ENCODE results near the gene SLC17A1. TPM values are rescaled to one million over a fixed set of nuclear protein-coding genes. Genes with fewer than 3 reads are reported as not detected.

The SLC17A1 gene
- total RNA-seq, 3 donors from 2014 or later = not detected

DNA sequence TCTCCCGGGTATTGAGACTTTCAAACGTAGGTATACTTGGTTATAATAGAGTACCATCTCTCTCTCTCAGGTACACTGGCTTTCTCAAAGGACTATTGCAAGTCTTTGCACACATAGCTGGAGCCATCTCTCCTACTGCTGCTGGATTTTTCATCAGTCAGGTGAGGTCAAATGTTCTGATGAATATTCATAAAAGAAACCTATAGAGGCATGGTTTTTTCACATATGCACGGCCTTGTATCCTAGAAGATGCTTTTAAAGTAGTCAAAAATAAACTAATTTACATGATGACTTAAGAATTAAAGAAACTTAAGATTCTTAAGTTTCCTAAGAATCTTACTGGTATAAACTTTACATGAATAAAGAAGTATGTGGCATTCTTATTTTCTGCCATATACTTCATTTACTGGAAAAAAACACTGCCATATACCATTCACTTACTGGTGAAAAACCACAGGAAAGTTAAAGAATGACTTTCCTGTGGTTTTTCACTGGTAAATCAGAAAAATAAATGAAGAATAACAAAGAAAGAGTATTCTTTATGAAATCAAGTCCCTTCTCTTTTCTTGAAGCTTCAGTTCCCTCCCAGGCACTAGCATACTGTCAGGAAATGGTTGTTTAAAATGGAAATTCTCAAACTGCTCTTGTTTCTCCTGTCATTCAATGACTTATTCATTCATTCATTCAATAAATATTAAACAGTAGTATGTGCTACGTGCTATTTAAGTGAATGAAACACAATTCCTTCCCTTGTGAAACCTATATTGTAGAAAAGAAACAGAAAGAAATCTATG lies 53.8 kb downstream of the SLC17A1 start:
- H3K9me3 ChIP-seq = no peaks in the 10 kb centered on the region
- H3K4me3 ChIP-seq = no peak overlapping the region
- H3K36me3 ChIP-seq = no peaks in the 10 kb centered on the region
- TF ChIP-seq POLR2AphosphoS5 (IDR thresholded peaks at IDR 0.05) (no peak), POLR2A (IDR thresholded peaks at IDR 0.05) (no peak), CTCF (IDR thresholded peaks at IDR 0.05) (no peak)
- H3K27me3 ChIP-seq = peaks cover 0 to 3% of the 10 kb centered on the region in 2 donors
- H3K27ac ChIP-seq = no peak overlapping the region
- no peaks in the 10 kb centered on the region for H3K4me1 ChIP-seq
- intact Hi-C loops (cut with DNase I; ENCODE audit: low total_unique reads) = no loop called here
- DNase-seq (ENCODE audit: low spot score in 2 of 2) = no peak

DNA sequence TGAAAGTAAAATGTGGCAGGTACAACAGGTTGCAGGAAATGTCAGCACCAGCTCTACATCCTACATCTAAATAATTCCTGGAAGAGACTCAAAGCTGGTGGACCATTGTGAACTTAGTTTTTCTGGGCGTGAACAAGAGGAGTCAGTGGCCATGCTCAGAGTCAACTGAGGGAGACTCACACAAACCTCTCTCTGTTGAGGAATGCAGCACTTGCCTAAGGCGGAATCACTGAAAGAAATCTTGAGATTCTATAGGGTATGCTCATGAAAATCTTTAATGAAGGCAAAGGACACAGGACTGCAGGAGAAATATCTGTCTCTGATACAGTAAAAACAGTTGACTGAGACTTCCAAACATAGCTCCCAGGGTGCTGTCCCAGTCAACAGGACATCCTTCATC lies 54.8 kb downstream of the SLC17A1 start:
- TF ChIP-seq POLR2AphosphoS5 (IDR thresholded peaks at IDR 0.05) = no peak
- no peak for TF ChIP-seq CTCF (IDR thresholded peaks at IDR 0.05)
- TF ChIP-seq POLR2A (IDR thresholded peaks at IDR 0.05) = no peak
- H3K36me3 ChIP-seq = no peaks in the 10 kb centered on the region
- intact Hi-C loops (cut with DNase I; ENCODE audit: low total_unique reads) = no loop called here
- no peak for DNase-seq (ENCODE audit: low spot score in 2 of 2)
- H3K27ac ChIP-seq = no peak overlapping the region
- no peak overlapping the region for H3K4me3 ChIP-seq
- peaks cover 0 to 3% of the 10 kb centered on the region in 2 donors for H3K27me3 ChIP-seq
- no peaks in the 10 kb centered on the region for H3K4me1 ChIP-seq
- H3K9me3 ChIP-seq = no peaks in the 10 kb centered on the region

GRCh38 chr6:25774120-25774715 lies 57.6 kb downstream of the SLC17A1 start:
- no peak for TF ChIP-seq POLR2A (IDR thresholded peaks at IDR 0.05)
- no peak for TF ChIP-seq POLR2AphosphoS5 (IDR thresholded peaks at IDR 0.05)
- TF ChIP-seq CTCF (IDR thresholded peaks at IDR 0.05) = no peak
- H3K27ac ChIP-seq = no peak overlapping the region
- intact Hi-C loops (cut with DNase I; ENCODE audit: low total_unique reads) = no loop called here
- DNase-seq (ENCODE audit: low spot score in 2 of 2) = no peak
- no peaks in the 10 kb centered on the region for H3K9me3 ChIP-seq
- H3K36me3 ChIP-seq = no peaks in the 10 kb centered on the region
- H3K4me3 ChIP-seq = no peak overlapping the region
- no peaks in the 10 kb centered on the region for H3K4me1 ChIP-seq
- peaks cover 0 to under 1% of the 10 kb centered on the region in 2 donors for H3K27me3 ChIP-seq

GRCh38 chr6:25769983-25770382 lies 61.9 kb downstream of the SLC17A1 start:
- intact Hi-C loops (cut with DNase I; ENCODE audit: low total_unique reads) = loop anchor here (10.0 kb wide), 1 partner anchor 665 kb away; no protein-coding TSS in a partner anchor
- H3K27me3 ChIP-seq = no peaks in the 10 kb centered on the region
- no peak overlapping the region for H3K4me3 ChIP-seq
- TF ChIP-seq POLR2AphosphoS5 (IDR thresholded peaks at IDR 0.05) = no peak
- TF ChIP-seq POLR2A (IDR thresholded peaks at IDR 0.05) = no peak
- TF ChIP-seq CTCF (IDR thresholded peaks at IDR 0.05) = no peak
- no peaks in the 10 kb centered on the region for H3K36me3 ChIP-seq
- no peak overlapping the region for H3K27ac ChIP-seq
- no peaks in the 10 kb centered on the region for H3K9me3 ChIP-seq
- peak in 1 of 2 donors; percentile 56 for DNase-seq (ENCODE audit: low spot score in 2 of 2)
- no peaks in the 10 kb centered on the region for H3K4me1 ChIP-seq

DNA sequence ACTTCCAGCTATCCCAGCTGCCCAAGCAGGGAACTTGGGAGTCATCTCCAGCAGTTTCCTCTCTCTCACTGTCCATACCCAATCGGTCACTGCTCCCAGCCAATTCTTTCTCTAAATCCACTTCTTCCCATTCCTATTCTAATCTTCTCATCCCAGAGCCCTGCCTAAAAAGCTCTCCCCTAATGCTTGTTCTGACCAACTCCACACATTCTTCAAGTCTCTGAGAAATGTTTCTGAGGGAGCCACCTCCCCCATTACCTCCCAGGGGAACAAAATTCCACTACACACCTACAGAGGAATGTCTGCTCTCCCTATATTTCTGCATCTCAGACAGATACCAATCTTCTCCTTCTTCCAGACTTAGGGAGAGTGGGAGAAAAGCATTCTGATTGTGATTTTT lies 63.3 kb downstream of the SLC17A1 start:
- H3K4me1 ChIP-seq = no peaks in the 10 kb centered on the region
- TF ChIP-seq POLR2A (IDR thresholded peaks at IDR 0.05) (no peak), POLR2AphosphoS5 (IDR thresholded peaks at IDR 0.05) (no peak), CTCF (IDR thresholded peaks at IDR 0.05) (no peak)
- intact Hi-C loops (cut with DNase I; ENCODE audit: low total_unique reads) = loop anchor here (10.0 kb wide), 1 partner anchor 666 kb away; no protein-coding TSS in a partner anchor
- no peaks in the 10 kb centered on the region for H3K27me3 ChIP-seq
- H3K4me3 ChIP-seq = no peak overlapping the region
- H3K36me3 ChIP-seq = no peaks in the 10 kb centered on the region
- H3K9me3 ChIP-seq = no peaks in the 10 kb centered on the region
- DNase-seq (ENCODE audit: low spot score in 2 of 2) = no peak
- H3K27ac ChIP-seq = no peak overlapping the region
